NCI-H69 (cell line): ENCODE results near the gene PRR3.

ENCODE experiments used
- DNase-seq: peaks from one replicate; lab custom pipeline; 2025; lab: John Stamatoyannopoulos, UW

PRR3 gene

GRCh38 chr6:30571762-30572082 lies 14.6 kb downstream of the PRR3 start:
- DNase-seq, result no peak

- no peak for DNase-seq
Observed at GRCh38 chr6:30572148-30572547, 15.1 kb downstream of the PRR3 start.

GRCh38 chr6:30573113-30573512 lies 16.0 kb downstream of the PRR3 start:
- no peak for DNase-seq

GRCh38 chr6:30578051-30578450 lies 21.0 kb downstream of the PRR3 start:
- no peak for DNase-seq

GRCh38 chr6:30583921-30584320 lies 26.8 kb downstream of the PRR3 start:
- DNase-seq, result no peak

- no peak for DNase-seq
Observed at GRCh38 chr6:30589754-30590358, 32.8 kb downstream of the PRR3 start.

- no peak for DNase-seq
Observed at GRCh38 chr6:30590509-30590908, 33.4 kb downstream of the PRR3 start.

- DNase-seq, result no peak
Observed at GRCh38 chr6:30591008-30591407, 33.9 kb downstream of the PRR3 start.

- no peak for DNase-seq
Observed at GRCh38 chr6:30592287-30592686, 35.2 kb downstream of the PRR3 start.

GRCh38 chr6:30597315-30598144 lies 40.4 kb downstream of the PRR3 start:
- DNase-seq, result peak; percentile 79

- no peak for DNase-seq
Observed at GRCh38 chr6:30598912-30599624, 42.0 kb downstream of the PRR3 start.

GRCh38 chr6:30599625-30600324 lies 42.7 kb downstream of the PRR3 start:
- no peak for DNase-seq

GRCh38 chr6:30600451-30600961 lies 43.4 kb downstream of the PRR3 start:
- peak; percentile 29 for DNase-seq

GRCh38 chr6:30601436-30601814 lies 44.3 kb downstream of the PRR3 start:
- DNase-seq, result no peak

- no peak for DNase-seq
Observed at GRCh38 chr6:30601815-30602641, 44.9 kb downstream of the PRR3 start.

GRCh38 chr6:30603961-30604360 lies 46.9 kb downstream of the PRR3 start:
- no peak for DNase-seq

GRCh38 chr6:30610065-30610464 lies 53.0 kb downstream of the PRR3 start:
- no peak for DNase-seq

GRCh38 chr6:30611150-30611855 lies 54.2 kb downstream of the PRR3 start:
- DNase-seq, result no peak

GRCh38 chr6:30611856-30612194 lies 54.7 kb downstream of the PRR3 start:
- DNase-seq, result no peak

- peak; percentile 35 for DNase-seq
Observed at GRCh38 chr6:30612213-30612612, 55.1 kb downstream of the PRR3 start.

GRCh38 chr6:30612687-30613248 lies 55.7 kb downstream of the PRR3 start:
- peak; percentile 16 for DNase-seq
